ENCODE data around the gene ZNF319.

GRCh38 chr16:58024486-58025350 is 24.2 kb upstream of the ZNF319 start:
- TF ChIP-seq, protein P1, sequence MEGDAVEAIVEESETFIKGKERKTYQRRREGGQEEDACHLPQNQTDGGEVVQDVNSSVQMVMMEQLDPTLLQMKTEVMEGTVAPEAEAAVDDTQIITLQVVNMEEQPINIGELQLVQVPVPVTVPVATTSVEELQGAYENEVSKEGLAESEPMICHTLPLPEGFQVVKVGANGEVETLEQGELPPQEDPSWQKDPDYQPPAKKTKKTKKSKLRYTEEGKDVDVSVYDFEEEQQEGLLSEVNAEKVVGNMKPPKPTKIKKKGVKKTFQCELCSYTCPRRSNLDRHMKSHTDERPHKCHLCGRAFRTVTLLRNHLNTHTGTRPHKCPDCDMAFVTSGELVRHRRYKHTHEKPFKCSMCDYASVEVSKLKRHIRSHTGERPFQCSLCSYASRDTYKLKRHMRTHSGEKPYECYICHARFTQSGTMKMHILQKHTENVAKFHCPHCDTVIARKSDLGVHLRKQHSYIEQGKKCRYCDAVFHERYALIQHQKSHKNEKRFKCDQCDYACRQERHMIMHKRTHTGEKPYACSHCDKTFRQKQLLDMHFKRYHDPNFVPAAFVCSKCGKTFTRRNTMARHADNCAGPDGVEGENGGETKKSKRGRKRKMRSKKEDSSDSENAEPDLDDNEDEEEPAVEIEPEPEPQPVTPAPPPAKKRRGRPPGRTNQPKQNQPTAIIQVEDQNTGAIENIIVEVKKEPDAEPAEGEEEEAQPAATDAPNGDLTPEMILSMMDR (IDR thresholded peaks at IDR 0.05) = no peak
- peak in 2 of 3 donors; percentile 51 to 64 for TF ChIP-seq POLR2A (IDR thresholded peaks at IDR 0.05)
